Endothelial cell of umbilical vein (primary cell): ENCODE data around the gene PIP4K2B. TPM values are rescaled to one million over a fixed set of nuclear protein-coding genes. Genes with fewer than 3 reads are reported as not detected.

ENCODE experiments used
- BruUV-seq: library from RNA; stranded (reverse); fragments of 400-500 nt; replicated peaks from 2 replicates; lab custom pipeline; 2021; lab: Mats Ljungman, UMichigan
- CTCF ChIA-PET: fragments of 300-600, 350-600 bp; sonication (Branson Sonifier 250); formaldehyde crosslinking; loops from one replicate; lab custom pipeline; 2021; ENCODE audit warnings: antibody characterized with exemption, inconsistent platforms; lab: Charles Lee
- POLR2A ChIA-PET: fragments of 300-600, 350-600 bp; sonication (Branson Sonifier 250); formaldehyde crosslinking; loops from one replicate; lab custom pipeline; 2021; ENCODE audit warnings: antibody characterized with exemption, inconsistent platforms; lab: Charles Lee
- DNase-seq: peaks from one replicate; pipeline ENCODE4 v3.0.0-alpha.2; 2011; ENCODE audit warnings: low read depth, low spot score
- FAIRE-seq: peaks from 2 replicates; lab custom pipeline; 2011; peaks lifted over from hg19 to GRCh38; lab: Jason Lieb, UNC
- H2AFZ ChIP-seq: 2 replicates; pipeline ENCODE4 v1.6.0; 2012; ENCODE audit warnings: low read depth, low read length, control low read depth, inconsistent platforms
- H3K27ac ChIP-seq: 2 replicates; pipeline ENCODE4 v1.5.1; 2011; ENCODE audit warnings: low read depth, mild to moderate bottlenecking, control low read depth, low read length, moderate library complexity; ENCODE audit not compliant: insufficient read depth
- H3K27me3 ChIP-seq, 2 experiments: 2 replicates each; pipeline versions ENCODE4 v1.6.0 to v1.6.1; 2011; ENCODE audit warnings: low read length in 2 of 2, mixed read lengths in 1 of 2; ENCODE audit not compliant: control insufficient read depth in 2 of 2, insufficient read depth in 2 of 2
- H3K36me3 ChIP-seq, 2 experiments: 2 replicates in 1 of 2; 3 replicates in 1 of 2; pipeline ENCODE4 v1.5.1; 2011; ENCODE audit warnings: low read length in 2 of 2, mild to moderate bottlenecking in 1 of 2, moderate library complexity in 1 of 2; ENCODE audit not compliant: control insufficient read depth in 2 of 2, insufficient read depth in 2 of 2; ENCODE audit errors: extremely low read depth in 1 of 2
- H3K4me1 ChIP-seq: 3 replicates; pipeline ENCODE4 v1.5.1; 2011; ENCODE audit warnings: mild to moderate bottlenecking, low read length; ENCODE audit not compliant: control insufficient read depth, insufficient read depth; ENCODE audit errors: extremely low read depth
- H3K4me2 ChIP-seq: 2 replicates; pipeline ENCODE4 v1.6.1; 2011; ENCODE audit warnings: low read length, control low read depth, mixed read lengths; ENCODE audit not compliant: insufficient read depth
- H3K4me3 ChIP-seq, 3 experiments: fragments of 200-600 bp in 1 of 3; sonication (generic), shearing (Covaris generic) in 1 of 3; replicated peaks in 1 of 3; 2 replicates each; pipeline ENCODE4 v1.5.1; 2011 to 2016; ENCODE audit warnings: control low read depth in 3 of 3, low read length in 3 of 3, mild to moderate bottlenecking in 2 of 3, inconsistent platforms in 1 of 3, low read depth in 1 of 3, moderate library complexity in 1 of 3; ENCODE audit not compliant: insufficient read depth in 1 of 3
- H3K79me2 ChIP-seq: 2 replicates; pipeline ENCODE4 v1.6.0; 2012; ENCODE audit warnings: low read length, inconsistent platforms; ENCODE audit not compliant: control insufficient read depth, insufficient read depth
- H3K9ac ChIP-seq: replicated peaks from 2 replicates; pipeline ENCODE3; 2011; ENCODE audit warnings: low read length, control low read depth; ENCODE audit not compliant: insufficient read depth; ENCODE audit errors: extremely low read depth
- H3K9me1 ChIP-seq: replicated peaks from 3 replicates; pipeline ENCODE4 v1.6.0; 2011; ENCODE audit warnings: mild to moderate bottlenecking, low read length; ENCODE audit not compliant: control insufficient read depth, insufficient read depth; ENCODE audit errors: extremely low read depth
- H3K9me3 ChIP-seq: replicated peaks from 2 replicates; pipeline ENCODE4 v1.5.1; 2012; ENCODE audit warnings: low read length, inconsistent platforms; ENCODE audit not compliant: control insufficient read depth, insufficient read depth
- H4K20me1 ChIP-seq: replicated peaks from 2 replicates; pipeline ENCODE3; 2011; ENCODE audit warnings: mild to moderate bottlenecking, low read length; ENCODE audit not compliant: control insufficient read depth, insufficient read depth; ENCODE audit errors: extremely low read depth
- JUN ChIP-seq: IDR thresholded peaks from 2 replicates; pipeline ENCODE4 v1.6.1; 2011; ENCODE audit warnings: borderline replicate concordance, low read depth; ENCODE audit not compliant: insufficient read length, insufficient read depth
- POLR2AphosphoS5 ChIP-seq: IDR thresholded peaks from 2 replicates; pipeline ENCODE4 v1.6.1; 2012; ENCODE audit warnings: low read depth, mild to moderate bottlenecking, control low read depth, low read length, moderate library complexity; ENCODE audit not compliant: insufficient read depth
- dilution Hi-C: fragments of 300-500 bp; cut with MboI; formaldehyde crosslinking; loops from one replicate; pipeline ENCODE4 v1.15.0; 2019; ENCODE audit warnings: low sequenced_read_pairs; ENCODE audit not compliant: extremely low pct_ligation_motif_present
- intact Hi-C: fragments of 100-400 bp; cut with micrococcal nuclease; formaldehyde crosslinking; loops from one replicate; pipeline ENCODE4 v1.10.0; 2022
- polyA plus RNA-seq, 4 experiments: library from polyadenylated mRNA; depleted of rRNA in 3 of 4; stranded (reverse) in 3 of 4; unstranded in 1 of 4; fragments of >200 nt; gene quantifications; 2 replicates each; pipeline versions ENCODE4 v1.2.1 to v1.2.3, GENCODE V29; 2011 to 2012; ENCODE audit warnings: missing spikeins in 1 of 4
- total RNA-seq: library from RNA; stranded (reverse); gene quantifications from 2 replicates; pipeline ENCODE4 v1.2.3, GENCODE V29; 2021

Gene PIP4K2B
- total and polyA plus RNA-seq, 2 donors (not counting 3 experiments of a cell fraction or from before 2014, with no cell fraction given) = 23.1 to 48.8 TPM

DNA sequence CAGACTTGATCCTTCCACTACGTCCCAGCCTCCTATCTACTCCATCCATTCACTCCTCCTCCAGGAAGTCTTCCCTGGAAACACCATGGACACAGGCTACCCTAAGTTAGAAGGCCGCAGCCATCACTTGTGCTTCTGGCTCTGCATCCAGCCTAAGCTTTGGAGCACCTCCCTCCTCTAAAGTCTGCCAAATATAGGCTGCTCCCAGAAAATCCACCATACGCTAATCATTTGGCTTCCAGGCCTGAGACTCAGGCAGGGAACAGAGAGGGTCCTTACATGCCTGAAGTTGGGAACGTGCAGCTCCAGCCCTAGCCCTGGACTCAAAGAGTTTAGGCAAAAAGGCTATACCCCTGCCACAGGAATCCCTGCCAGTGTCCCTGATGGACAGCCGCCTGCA lies 57.9 kb downstream of the PIP4K2B start:
- Histone ChIP-seq H3K4me3 (no peak overlapping the region), H3K27ac (no peak overlapping the region), H3K36me3 (peaks cover 0 to 27% of the 10 kb centered on the region in 2 experiments), H2AFZ (no peak overlapping the region), H3K4me2 (no peak overlapping the region), H3K9me3 (no peaks in the 10 kb centered on the region), H3K79me2 (peaks cover 69% of the 10 kb centered on the region), H3K4me1 (peaks cover 21% of the 10 kb centered on the region), H3K27me3 (no peaks in the 10 kb centered on the region), H4K20me1 (peaks cover 2% of the 10 kb centered on the region), H3K9ac (no peak overlapping the region), H3K9me1 (no peaks in the 10 kb centered on the region)
- ChIA-PET CTCF (no interaction called here), POLR2A (no interaction called here)
- TF ChIP-seq JUN = no peak
- dilution Hi-C loops = no loop called here
- DNase-seq (no peak), FAIRE-seq (no peak)
- no TSS peak for BruUV-seq
- intact Hi-C loops = no loop called here

DNA sequence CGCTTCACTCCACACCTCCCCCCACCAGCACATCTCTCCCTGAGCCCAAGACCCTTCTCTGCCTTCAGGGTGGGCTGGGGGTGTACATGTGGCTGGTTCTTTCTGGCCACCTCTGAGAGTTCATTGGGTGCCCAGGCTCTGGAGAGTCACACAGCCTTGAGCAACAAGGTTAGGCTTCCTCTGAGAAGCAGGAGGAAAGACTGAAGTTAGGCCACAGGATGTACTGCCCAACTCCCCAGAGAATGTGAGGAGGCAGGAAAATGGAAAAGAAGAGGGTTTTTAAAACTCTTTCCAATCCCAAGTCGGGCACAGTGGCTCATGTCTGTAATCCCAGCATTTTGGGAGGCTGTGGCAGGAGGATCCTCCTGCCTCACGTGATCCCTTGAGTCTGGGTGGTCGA lies 58.5 kb downstream of the PIP4K2B start:
- Histone ChIP-seq H3K36me3 (peaks cover 0 to 32% of the 10 kb centered on the region in 2 experiments), H3K79me2 (peaks cover 63% of the 10 kb centered on the region), H3K4me1 (peaks cover 14% of the 10 kb centered on the region), H4K20me1 (peaks cover 2% of the 10 kb centered on the region), H3K4me2 (no peak overlapping the region), H2AFZ (no peak overlapping the region), H3K27ac (no peak overlapping the region), H3K9me3 (no peaks in the 10 kb centered on the region), H3K4me3 (no peak overlapping the region), H3K9me1 (no peaks in the 10 kb centered on the region), H3K9ac (no peak overlapping the region), H3K27me3 (no peaks in the 10 kb centered on the region)
- BruUV-seq = no TSS peak
- POLR2A ChIA-PET = no interaction called here
- dilution Hi-C loops = no loop called here
- FAIRE-seq (no peak), DNase-seq (no peak)
- TF ChIP-seq POLR2AphosphoS5 = no peak
- intact Hi-C loops = no loop called here
- CTCF ChIA-PET = no interaction called here
